ENCODE results near the gene PTPRM. TPM values are rescaled to one million over a fixed set of nuclear protein-coding genes. Genes with fewer than 3 reads are reported as not detected.

Gene PTPRM
- total RNA-seq, 1 experiment from 2014 or later: 1.6 TPM

DNA sequence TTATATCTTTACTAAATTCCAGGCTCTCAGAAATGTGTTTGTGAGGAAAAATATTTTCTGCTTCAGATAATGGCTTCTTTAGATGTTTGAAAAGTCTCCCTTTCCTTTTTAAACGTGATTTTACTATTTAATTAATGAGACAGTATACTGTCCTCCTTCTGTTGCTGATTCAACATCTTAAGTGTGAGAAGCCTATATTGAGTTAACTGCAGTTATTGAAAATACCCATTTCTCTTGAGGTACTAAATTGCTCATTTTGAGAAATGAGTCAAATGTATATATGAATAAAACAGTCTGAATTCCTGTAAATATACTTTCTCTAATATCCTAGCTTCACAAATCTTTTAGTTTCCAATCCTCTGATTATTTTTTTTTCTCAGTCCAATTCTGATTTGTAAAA, 470.2 kb downstream of the PTPRM start:
- CTCF ChIA-PET: no interaction called here
- BruUV-seq (replicated peaks): no TSS peak
- POLR2A ChIA-PET: no interaction called here
- Histone ChIP-seq H3K27ac (ENCODE audit: low read length) (no peak overlapping the region), H3K27me3 (ENCODE audit: control insufficient read depth, insufficient read depth, low read length) (no peaks in the 10 kb centered on the region), H3K4me3 (ENCODE audit: low read depth in 2 of 2, low read length in 2 of 2) (no peak overlapping the region), H3K9me3 (ENCODE audit: control insufficient read depth, insufficient read depth, low read depth, low read length) (no peaks in the 10 kb centered on the region), H3K4me1 (ENCODE audit: control insufficient read depth, insufficient read depth, low read length) (no peaks in the 10 kb centered on the region), H3K36me3 (ENCODE audit: control insufficient read depth, insufficient read depth, low read length) (no peaks in the 10 kb centered on the region)
- no peak for TF ChIP-seq TCF7L2 (IDR thresholded peaks at IDR 0.05; ENCODE audit: low read depth, low read length)
- intact Hi-C loops (cut with micrococcal nuclease; ENCODE audit: unreplicated experiment) (no loop called here), in situ Hi-C loops (cut with HindIII; ENCODE audit: low pct_unique_long_range_greater_than_20kb, low sequenced_read_pairs) (no loop called here)
- DNase-seq (ENCODE audit: low read depth, low spot score) (no peak), ATAC-seq (no peak)

DNA sequence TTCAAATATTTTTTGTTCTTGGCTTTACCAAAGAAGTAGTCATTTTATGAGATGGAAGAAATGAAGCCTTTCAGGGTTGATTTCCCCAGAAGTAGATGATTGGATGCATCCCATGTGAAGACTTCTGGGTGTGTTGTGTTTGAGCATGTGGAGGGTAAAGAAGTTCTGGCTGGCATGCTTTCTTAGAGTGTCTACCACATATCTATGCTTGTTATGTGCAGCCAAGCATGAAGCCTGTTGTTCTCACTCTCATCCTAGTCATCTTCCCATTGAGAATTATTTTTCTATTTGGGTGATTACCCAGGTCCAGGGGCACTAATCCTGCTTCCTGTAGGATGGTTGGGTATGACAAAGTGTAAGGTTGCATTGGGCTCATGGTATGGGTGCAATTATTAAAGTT, 472.9 kb downstream of the PTPRM start:
- ATAC-seq: no peak
- TF ChIP-seq, protein P1, sequence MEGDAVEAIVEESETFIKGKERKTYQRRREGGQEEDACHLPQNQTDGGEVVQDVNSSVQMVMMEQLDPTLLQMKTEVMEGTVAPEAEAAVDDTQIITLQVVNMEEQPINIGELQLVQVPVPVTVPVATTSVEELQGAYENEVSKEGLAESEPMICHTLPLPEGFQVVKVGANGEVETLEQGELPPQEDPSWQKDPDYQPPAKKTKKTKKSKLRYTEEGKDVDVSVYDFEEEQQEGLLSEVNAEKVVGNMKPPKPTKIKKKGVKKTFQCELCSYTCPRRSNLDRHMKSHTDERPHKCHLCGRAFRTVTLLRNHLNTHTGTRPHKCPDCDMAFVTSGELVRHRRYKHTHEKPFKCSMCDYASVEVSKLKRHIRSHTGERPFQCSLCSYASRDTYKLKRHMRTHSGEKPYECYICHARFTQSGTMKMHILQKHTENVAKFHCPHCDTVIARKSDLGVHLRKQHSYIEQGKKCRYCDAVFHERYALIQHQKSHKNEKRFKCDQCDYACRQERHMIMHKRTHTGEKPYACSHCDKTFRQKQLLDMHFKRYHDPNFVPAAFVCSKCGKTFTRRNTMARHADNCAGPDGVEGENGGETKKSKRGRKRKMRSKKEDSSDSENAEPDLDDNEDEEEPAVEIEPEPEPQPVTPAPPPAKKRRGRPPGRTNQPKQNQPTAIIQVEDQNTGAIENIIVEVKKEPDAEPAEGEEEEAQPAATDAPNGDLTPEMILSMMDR (IDR thresholded peaks at IDR 0.05): no peak
- TF ChIP-seq POLR2AphosphoS5 (IDR thresholded peaks at IDR 0.05; ENCODE audit: low read depth, low read length) (no peak), SIN3A (IDR thresholded peaks at IDR 0.05; ENCODE audit: borderline replicate concordance, insufficient read depth, low read depth, low read length) (no peak)
- no TSS peak for BruUV-seq (replicated peaks)
- Histone ChIP-seq H3K4me1 (ENCODE audit: control insufficient read depth, insufficient read depth, low read length) (no peaks in the 10 kb centered on the region), H3K36me3 (ENCODE audit: control insufficient read depth, insufficient read depth, low read length) (no peaks in the 10 kb centered on the region), H3K27me3 (ENCODE audit: control insufficient read depth, insufficient read depth, low read length) (no peaks in the 10 kb centered on the region), H3K27ac (ENCODE audit: low read length) (no peak overlapping the region), H3K9me3 (ENCODE audit: control insufficient read depth, insufficient read depth, low read depth, low read length) (no peaks in the 10 kb centered on the region), H3K4me3 (ENCODE audit: low read depth in 2 of 2, low read length in 2 of 2) (no peak overlapping the region)
- intact Hi-C loops (cut with micrococcal nuclease; ENCODE audit: unreplicated experiment) (no loop called here), in situ Hi-C loops (cut with HindIII; ENCODE audit: low pct_unique_long_range_greater_than_20kb, low sequenced_read_pairs) (no loop called here)
- POLR2A ChIA-PET: no interaction called here
- no peak for DNase-seq (ENCODE audit: low read depth, low spot score)
- CTCF ChIA-PET: no interaction called here

DNA sequence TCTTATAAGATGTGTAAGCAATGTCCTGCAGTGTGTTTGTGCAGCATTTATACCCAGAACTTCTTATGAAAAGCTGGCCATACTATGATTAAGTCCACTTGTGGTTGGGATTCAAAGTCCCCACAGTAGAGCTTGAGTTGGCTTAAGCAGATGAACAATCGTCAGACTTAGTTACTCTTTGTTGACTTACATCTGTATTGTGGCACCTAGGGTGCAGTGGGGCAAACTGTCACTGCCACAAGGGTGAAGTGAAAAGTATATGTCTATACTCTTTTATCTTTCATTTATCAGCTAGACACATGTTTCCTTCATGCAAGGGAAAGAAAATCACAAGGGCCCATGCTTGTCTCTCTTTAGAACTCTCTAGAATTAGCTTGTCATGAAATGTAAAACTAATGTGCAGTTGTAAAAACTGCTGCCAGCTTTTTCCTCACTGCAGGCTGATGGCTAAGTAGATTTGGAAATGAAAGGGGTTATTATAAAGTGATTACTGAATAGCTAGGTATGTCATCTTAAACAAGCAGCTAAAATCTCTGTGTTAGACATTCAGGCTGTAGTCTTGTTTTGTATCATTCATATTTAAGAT, 474.5 kb downstream of the PTPRM start:
- no peaks in the 10 kb centered on the region for H3K36me3 ChIP-seq (ENCODE audit: control insufficient read depth, insufficient read depth, low read length)
- CTCF ChIA-PET: no interaction called here
- DNase-seq (ENCODE audit: low read depth, low spot score): no peak
- ATAC-seq: no peak
- H3K4me3 ChIP-seq (ENCODE audit: low read depth in 2 of 2, low read length in 2 of 2): no peak overlapping the region
- BruUV-seq (replicated peaks): no TSS peak
- intact Hi-C loops (cut with micrococcal nuclease; ENCODE audit: unreplicated experiment): no loop called here
- POLR2A ChIA-PET: no interaction called here
- no peaks in the 10 kb centered on the region for H3K27me3 ChIP-seq (ENCODE audit: control insufficient read depth, insufficient read depth, low read length)
- H3K4me1 ChIP-seq (ENCODE audit: control insufficient read depth, insufficient read depth, low read length): no peaks in the 10 kb centered on the region
- in situ Hi-C loops (cut with HindIII; ENCODE audit: low pct_unique_long_range_greater_than_20kb, low sequenced_read_pairs): no loop called here
- TF ChIP-seq, protein P2, sequence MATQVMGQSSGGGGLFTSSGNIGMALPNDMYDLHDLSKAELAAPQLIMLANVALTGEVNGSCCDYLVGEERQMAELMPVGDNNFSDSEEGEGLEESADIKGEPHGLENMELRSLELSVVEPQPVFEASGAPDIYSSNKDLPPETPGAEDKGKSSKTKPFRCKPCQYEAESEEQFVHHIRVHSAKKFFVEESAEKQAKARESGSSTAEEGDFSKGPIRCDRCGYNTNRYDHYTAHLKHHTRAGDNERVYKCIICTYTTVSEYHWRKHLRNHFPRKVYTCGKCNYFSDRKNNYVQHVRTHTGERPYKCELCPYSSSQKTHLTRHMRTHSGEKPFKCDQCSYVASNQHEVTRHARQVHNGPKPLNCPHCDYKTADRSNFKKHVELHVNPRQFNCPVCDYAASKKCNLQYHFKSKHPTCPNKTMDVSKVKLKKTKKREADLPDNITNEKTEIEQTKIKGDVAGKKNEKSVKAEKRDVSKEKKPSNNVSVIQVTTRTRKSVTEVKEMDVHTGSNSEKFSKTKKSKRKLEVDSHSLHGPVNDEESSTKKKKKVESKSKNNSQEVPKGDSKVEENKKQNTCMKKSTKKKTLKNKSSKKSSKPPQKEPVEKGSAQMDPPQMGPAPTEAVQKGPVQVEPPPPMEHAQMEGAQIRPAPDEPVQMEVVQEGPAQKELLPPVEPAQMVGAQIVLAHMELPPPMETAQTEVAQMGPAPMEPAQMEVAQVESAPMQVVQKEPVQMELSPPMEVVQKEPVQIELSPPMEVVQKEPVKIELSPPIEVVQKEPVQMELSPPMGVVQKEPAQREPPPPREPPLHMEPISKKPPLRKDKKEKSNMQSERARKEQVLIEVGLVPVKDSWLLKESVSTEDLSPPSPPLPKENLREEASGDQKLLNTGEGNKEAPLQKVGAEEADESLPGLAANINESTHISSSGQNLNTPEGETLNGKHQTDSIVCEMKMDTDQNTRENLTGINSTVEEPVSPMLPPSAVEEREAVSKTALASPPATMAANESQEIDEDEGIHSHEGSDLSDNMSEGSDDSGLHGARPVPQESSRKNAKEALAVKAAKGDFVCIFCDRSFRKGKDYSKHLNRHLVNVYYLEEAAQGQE (IDR thresholded peaks at IDR 0.05; ENCODE audit: insufficient read depth in 1 of 2, low read depth in 2 of 2, low read length in 1 of 2): no peak
- TF ChIP-seq, protein P1 (IDR thresholded peaks at IDR 0.05): no peak
- TF ChIP-seq TCF7L2 (IDR thresholded peaks at IDR 0.05; ENCODE audit: low read depth, low read length) (no peak), POLR2AphosphoS5 (IDR thresholded peaks at IDR 0.05; ENCODE audit: low read depth, low read length) (no peak), SIN3A (IDR thresholded peaks at IDR 0.05; ENCODE audit: borderline replicate concordance, insufficient read depth, low read depth, low read length) (no peak)
- no peaks in the 10 kb centered on the region for H3K9me3 ChIP-seq (ENCODE audit: control insufficient read depth, insufficient read depth, low read depth, low read length)
- H3K27ac ChIP-seq (ENCODE audit: low read length): no peak overlapping the region

Measured in Panc1 (cell line).